Liver (tissue), 9 donors: ENCODE measurements around the gene S100A1. TPM values are rescaled to one million over a fixed set of nuclear protein-coding genes. Genes with fewer than 3 reads are reported as not detected.

ENCODE experiments used
- DNase-seq: peaks from one replicate; pipeline ENCODE4 v3.0.0-alpha.2; 2017; ENCODE audit warnings: low spot score
- H3K27ac ChIP-seq, 2 donors: one replicate each; pipeline ENCODE4 v1.7.0; 2013; ENCODE audit warnings: inconsistent platforms in 2 of 2, low read length in 2 of 2, control low read depth in 1 of 2, low read depth in 1 of 2, mild to moderate bottlenecking in 1 of 2
- H3K27me3 ChIP-seq, 4 donors: one replicate each; pipeline versions ENCODE4 v1.6.1 to v1.7.0; 2013; ENCODE audit warnings: low read length in 3 of 4, inconsistent platforms in 1 of 4, mild to moderate bottlenecking in 1 of 4, moderate library complexity in 1 of 4; ENCODE audit not compliant: control insufficient read depth in 4 of 4, insufficient read depth in 4 of 4
- H3K36me3 ChIP-seq, 4 donors: one replicate each; pipeline versions ENCODE4 v1.6.1 to v1.7.0; 2013; ENCODE audit warnings: low read length in 3 of 4, mild to moderate bottlenecking in 3 of 4, low read depth in 1 of 4, moderate library complexity in 1 of 4; ENCODE audit not compliant: control insufficient read depth in 4 of 4, insufficient read depth in 3 of 4
- H3K4me1 ChIP-seq, 4 donors: one replicate each; pipeline versions ENCODE4 v1.6.1 to v1.7.0; 2013; ENCODE audit warnings: low read length in 3 of 4, mild to moderate bottlenecking in 3 of 4, moderate library complexity in 1 of 4; ENCODE audit not compliant: control insufficient read depth in 4 of 4, insufficient read depth in 4 of 4
- H3K4me3 ChIP-seq, 3 donors: one replicate each; pipeline versions ENCODE4 v1.6.1 to v1.7.0; 2013; ENCODE audit warnings: low read length in 3 of 3, control low read depth in 1 of 3, low read depth in 1 of 3, mild to moderate bottlenecking in 1 of 3
- H3K9ac ChIP-seq, 2 donors: one replicate each; pipeline ENCODE4 v1.7.0; 2013; ENCODE audit warnings: low read length in 2 of 2, mild to moderate bottlenecking in 2 of 2, moderate library complexity in 2 of 2, control low read depth in 1 of 2, low read depth in 1 of 2
- H3K9me3 ChIP-seq, 4 donors: one replicate each; pipeline versions ENCODE4 v1.6.1 to v1.7.0; 2013; ENCODE audit warnings: low read length in 3 of 4; ENCODE audit not compliant: control insufficient read depth in 4 of 4
- EGR1 ChIP-seq, 2 donors: IDR thresholded peaks; 2 replicates each; pipeline ENCODE4 v1.6.1; 2016 to 2018; ENCODE audit warnings: antibody characterized with exemption in 2 of 2, low read depth in 2 of 2
- FOXA2 ChIP-seq: IDR thresholded peaks from 2 replicates; pipeline ENCODE4 v1.6.1; 2016; ENCODE audit warnings: antibody characterized with exemption
- HNF4G ChIP-seq: IDR thresholded peaks from 2 replicates; pipeline ENCODE4 v1.6.1; 2016; ENCODE audit warnings: antibody characterized with exemption
- JUND ChIP-seq, 2 donors: IDR thresholded peaks; 2 replicates each; pipeline ENCODE4 v1.6.1; 2016; ENCODE audit warnings: antibody characterized with exemption in 2 of 2
- NR2F2 ChIP-seq: IDR thresholded peaks from 2 replicates; pipeline ENCODE4 v1.6.1; 2016; ENCODE audit warnings: antibody characterized with exemption
- RAD21 ChIP-seq, 2 donors: IDR thresholded peaks; 2 replicates each; pipeline ENCODE4 v1.6.1; 2016; ENCODE audit warnings: antibody characterized with exemption in 2 of 2, mild to moderate bottlenecking in 2 of 2
- SP1 ChIP-seq: IDR thresholded peaks from 2 replicates; pipeline ENCODE4 v1.6.1; 2018; ENCODE audit warnings: antibody characterized with exemption, mild to moderate bottlenecking
- TAF1 ChIP-seq: conservative IDR thresholded peaks from 2 replicates; pipeline ENCODE4 v1.6.1; 2016; ENCODE audit warnings: antibody characterized with exemption, mild to moderate bottlenecking
- YY1 ChIP-seq: IDR thresholded peaks from 2 replicates; pipeline ENCODE4 v1.6.1; 2016; ENCODE audit warnings: antibody characterized with exemption, mild to moderate bottlenecking
- ZBTB33 ChIP-seq: IDR thresholded peaks from 2 replicates; pipeline ENCODE4 v1.6.1; 2016; ENCODE audit warnings: antibody characterized with exemption
- WGBS: extraction: QIAGEN DNeasy Blood & Tissue Kit; methylation state at CpG from one replicate; pipeline ENCODE4 v1.1.7; 2013; 5-methylcytosine and 5-hydroxymethylcytosine counted together
- polyA plus RNA-seq, 2 donors: library from polyadenylated mRNA; stranded (reverse) in 1 of 2; unstranded in 1 of 2; fragments of 200-250 nt in 1 of 2; fragments of >200 nt in 1 of 2; fragmentation: Nextera tagmentation in 1 of 2; extraction: Ambion mirVana in 1 of 2; gene quantifications; one replicate each; pipeline versions ENCODE4 v1.2.1 to v1.2.3, GENCODE V29; 2013 to 2015
- total RNA-seq, 2 donors: library from RNA; depleted of rRNA; stranded (reverse); fragments of >200 nt; gene quantifications; one replicate each; pipeline ENCODE4 v1.2.3, GENCODE V29; 2014
- TF ChIP-seq, protein P1 (sequence below): IDR thresholded peaks from 2 replicates; pipeline ENCODE4 v1.6.1; 2016; ENCODE audit warnings: antibody characterized with exemption, mild to moderate bottlenecking
- TF ChIP-seq, protein P2 (sequence below): fragments of 150-350 bp; IDR thresholded peaks from 2 replicates; pipeline ENCODE4 v1.5.1; 2017; ENCODE audit warnings: improper control_type of control experiment, low read depth, low read length; ENCODE audit not compliant: missing input control
- donor health status: healthy.
- donor health status: healthy.
- donor health status: healthy.
- donor health status: healthy.
- donor health status: healthy.

S100A1 gene
- total and polyA plus RNA-seq, 4 donors = 0.21 to 0.33 (median 0.29) TPM

GRCh38 chr1:153598309-153599172 is 29.7 kb upstream of the S100A1 start:
- DNase-seq = no peak
- Histone ChIP-seq H3K4me3 (no peak overlapping the region), H3K4me1 (no peaks in the 10 kb centered on the region), H3K27ac (no peak overlapping the region), H3K9me3 (no peaks in the 10 kb centered on the region), H3K36me3 (no peaks in the 10 kb centered on the region), H3K9ac (no peak overlapping the region), H3K27me3 (no peaks in the 10 kb centered on the region)
- TF ChIP-seq, protein P1, sequence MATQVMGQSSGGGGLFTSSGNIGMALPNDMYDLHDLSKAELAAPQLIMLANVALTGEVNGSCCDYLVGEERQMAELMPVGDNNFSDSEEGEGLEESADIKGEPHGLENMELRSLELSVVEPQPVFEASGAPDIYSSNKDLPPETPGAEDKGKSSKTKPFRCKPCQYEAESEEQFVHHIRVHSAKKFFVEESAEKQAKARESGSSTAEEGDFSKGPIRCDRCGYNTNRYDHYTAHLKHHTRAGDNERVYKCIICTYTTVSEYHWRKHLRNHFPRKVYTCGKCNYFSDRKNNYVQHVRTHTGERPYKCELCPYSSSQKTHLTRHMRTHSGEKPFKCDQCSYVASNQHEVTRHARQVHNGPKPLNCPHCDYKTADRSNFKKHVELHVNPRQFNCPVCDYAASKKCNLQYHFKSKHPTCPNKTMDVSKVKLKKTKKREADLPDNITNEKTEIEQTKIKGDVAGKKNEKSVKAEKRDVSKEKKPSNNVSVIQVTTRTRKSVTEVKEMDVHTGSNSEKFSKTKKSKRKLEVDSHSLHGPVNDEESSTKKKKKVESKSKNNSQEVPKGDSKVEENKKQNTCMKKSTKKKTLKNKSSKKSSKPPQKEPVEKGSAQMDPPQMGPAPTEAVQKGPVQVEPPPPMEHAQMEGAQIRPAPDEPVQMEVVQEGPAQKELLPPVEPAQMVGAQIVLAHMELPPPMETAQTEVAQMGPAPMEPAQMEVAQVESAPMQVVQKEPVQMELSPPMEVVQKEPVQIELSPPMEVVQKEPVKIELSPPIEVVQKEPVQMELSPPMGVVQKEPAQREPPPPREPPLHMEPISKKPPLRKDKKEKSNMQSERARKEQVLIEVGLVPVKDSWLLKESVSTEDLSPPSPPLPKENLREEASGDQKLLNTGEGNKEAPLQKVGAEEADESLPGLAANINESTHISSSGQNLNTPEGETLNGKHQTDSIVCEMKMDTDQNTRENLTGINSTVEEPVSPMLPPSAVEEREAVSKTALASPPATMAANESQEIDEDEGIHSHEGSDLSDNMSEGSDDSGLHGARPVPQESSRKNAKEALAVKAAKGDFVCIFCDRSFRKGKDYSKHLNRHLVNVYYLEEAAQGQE = no peak
- TF ChIP-seq, protein P2, sequence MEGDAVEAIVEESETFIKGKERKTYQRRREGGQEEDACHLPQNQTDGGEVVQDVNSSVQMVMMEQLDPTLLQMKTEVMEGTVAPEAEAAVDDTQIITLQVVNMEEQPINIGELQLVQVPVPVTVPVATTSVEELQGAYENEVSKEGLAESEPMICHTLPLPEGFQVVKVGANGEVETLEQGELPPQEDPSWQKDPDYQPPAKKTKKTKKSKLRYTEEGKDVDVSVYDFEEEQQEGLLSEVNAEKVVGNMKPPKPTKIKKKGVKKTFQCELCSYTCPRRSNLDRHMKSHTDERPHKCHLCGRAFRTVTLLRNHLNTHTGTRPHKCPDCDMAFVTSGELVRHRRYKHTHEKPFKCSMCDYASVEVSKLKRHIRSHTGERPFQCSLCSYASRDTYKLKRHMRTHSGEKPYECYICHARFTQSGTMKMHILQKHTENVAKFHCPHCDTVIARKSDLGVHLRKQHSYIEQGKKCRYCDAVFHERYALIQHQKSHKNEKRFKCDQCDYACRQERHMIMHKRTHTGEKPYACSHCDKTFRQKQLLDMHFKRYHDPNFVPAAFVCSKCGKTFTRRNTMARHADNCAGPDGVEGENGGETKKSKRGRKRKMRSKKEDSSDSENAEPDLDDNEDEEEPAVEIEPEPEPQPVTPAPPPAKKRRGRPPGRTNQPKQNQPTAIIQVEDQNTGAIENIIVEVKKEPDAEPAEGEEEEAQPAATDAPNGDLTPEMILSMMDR = no peak
- TF ChIP-seq SP1 (no peak), HNF4G (no peak), YY1 (no peak)
- 87% methylated on average over 7 of the region's 7 CpGs for WGBS

- Histone ChIP-seq H3K4me1 (no peaks in the 10 kb centered on the region), H3K27ac (no peak overlapping the region), H3K27me3 (no peaks in the 10 kb centered on the region), H3K36me3 (no peaks in the 10 kb centered on the region), H3K9ac (no peak overlapping the region), H3K4me3 (no peak overlapping the region), H3K9me3 (no peaks in the 10 kb centered on the region)
- 92% methylated on average over 7 of the region's 7 CpGs for WGBS
- TF ChIP-seq HNF4G = no peak
- no peak for TF ChIP-seq JUND (IDR thresholded peaks at IDR 0.05)
- TF ChIP-seq NR2F2 = no peak
- no peak for TF ChIP-seq ZBTB33
- no peak for TF ChIP-seq TAF1
- no peak for TF ChIP-seq SP1
- no peak for TF ChIP-seq EGR1 (IDR thresholded peaks at IDR 0.05; ENCODE audit: low read depth in 2 of 2)
- TF ChIP-seq RAD21 (IDR thresholded peaks at IDR 0.05) = no peak
- TF ChIP-seq, protein P1 = no peak
- TF ChIP-seq, protein P2 = no peak
- TF ChIP-seq YY1 = no peak
- TF ChIP-seq FOXA2 = no peak
- DNase-seq = no peak
Measured at GRCh38 chr1:153599847-153600246, 28.4 kb upstream of the S100A1 start.
